Ascending aorta (tissue), 2 donors: Measurements from ENCODE around the gene TDRD7. TPM values are rescaled to one million over a fixed set of nuclear protein-coding genes. Genes with fewer than 3 reads are reported as not detected.

ENCODE experiments used
- DNase-seq, 2 donors: peaks; one replicate each; pipeline ENCODE4 v3.0.0-alpha.2; 2019; ENCODE audit warnings: low spot score in 2 of 2
- H3K27ac ChIP-seq, 2 donors: fragments of 200-600 bp; sonication (generic); one replicate each; pipeline ENCODE4 v1.5.1; 2016 to 2017; ENCODE audit warnings: mild to moderate bottlenecking in 1 of 2
- H3K27me3 ChIP-seq: fragments of 200-600 bp; sonication (generic); one replicate; pipeline ENCODE4 v1.5.1; 2017
- H3K36me3 ChIP-seq, 2 donors: fragments of 200-600 bp; sonication (generic); one replicate each; pipeline ENCODE4 v1.5.1; 2016
- H3K4me1 ChIP-seq, 2 donors: fragments of 200-600 bp; sonication (generic); one replicate each; pipeline ENCODE4 v1.5.1; 2016 to 2017; ENCODE audit warnings: mild to moderate bottlenecking in 1 of 2
- H3K4me3 ChIP-seq, 2 donors: fragments of 200-600 bp; sonication (generic); one replicate each; pipeline ENCODE4 v1.5.1; 2016 to 2017; ENCODE audit warnings: mild to moderate bottlenecking in 1 of 2
- H3K9me3 ChIP-seq, 2 donors: fragments of 200-600 bp; sonication (generic); one replicate each; pipeline ENCODE4 v1.5.1; 2016
- intact Hi-C: fragments of 100-400 bp; cut with DNase I; formaldehyde crosslinking; loops from one replicate; pipeline ENCODE4 v1.15.1; 2023
- total RNA-seq: library from RNA; depleted of rRNA; stranded (reverse); fragments of >200 nt; gene quantifications from one replicate; pipeline ENCODE4 v1.1.0, GENCODE V29; 2016
- TF ChIP-seq, protein P1 (sequence below), 3 experiments: fragments of 200-600 bp in 2 of 3; fragments of 450-650 bp in 1 of 3; sonication (generic) in 2 of 3; IDR thresholded peaks; one replicate each; pipeline ENCODE4 v1.5.1; 2016 to 2019; ENCODE audit warnings: antibody characterized with exemption in 3 of 3, mild to moderate bottlenecking in 1 of 3, moderate library complexity in 1 of 3

TDRD7 gene
- total RNA-seq, 1 donor from 2014 or later = 3.0 TPM

GRCh38 chr9:97396256-97396655 lies 15.6 kb upstream of the TDRD7 start:
- H3K36me3 ChIP-seq = no peaks in the 10 kb centered on the region
- H3K27ac ChIP-seq = no peak overlapping the region
- H3K4me3 ChIP-seq = no peak overlapping the region
- peak in 1 of 2 donors; percentile 21 for DNase-seq
- no peaks in the 10 kb centered on the region for H3K4me1 ChIP-seq
- H3K9me3 ChIP-seq = no peaks in the 10 kb centered on the region
- no peaks in the 10 kb centered on the region for H3K27me3 ChIP-seq
- TF ChIP-seq, protein P1, sequence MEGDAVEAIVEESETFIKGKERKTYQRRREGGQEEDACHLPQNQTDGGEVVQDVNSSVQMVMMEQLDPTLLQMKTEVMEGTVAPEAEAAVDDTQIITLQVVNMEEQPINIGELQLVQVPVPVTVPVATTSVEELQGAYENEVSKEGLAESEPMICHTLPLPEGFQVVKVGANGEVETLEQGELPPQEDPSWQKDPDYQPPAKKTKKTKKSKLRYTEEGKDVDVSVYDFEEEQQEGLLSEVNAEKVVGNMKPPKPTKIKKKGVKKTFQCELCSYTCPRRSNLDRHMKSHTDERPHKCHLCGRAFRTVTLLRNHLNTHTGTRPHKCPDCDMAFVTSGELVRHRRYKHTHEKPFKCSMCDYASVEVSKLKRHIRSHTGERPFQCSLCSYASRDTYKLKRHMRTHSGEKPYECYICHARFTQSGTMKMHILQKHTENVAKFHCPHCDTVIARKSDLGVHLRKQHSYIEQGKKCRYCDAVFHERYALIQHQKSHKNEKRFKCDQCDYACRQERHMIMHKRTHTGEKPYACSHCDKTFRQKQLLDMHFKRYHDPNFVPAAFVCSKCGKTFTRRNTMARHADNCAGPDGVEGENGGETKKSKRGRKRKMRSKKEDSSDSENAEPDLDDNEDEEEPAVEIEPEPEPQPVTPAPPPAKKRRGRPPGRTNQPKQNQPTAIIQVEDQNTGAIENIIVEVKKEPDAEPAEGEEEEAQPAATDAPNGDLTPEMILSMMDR (IDR thresholded peaks at IDR 0.05) = no peak
- intact Hi-C loops = no loop called here

DNA sequence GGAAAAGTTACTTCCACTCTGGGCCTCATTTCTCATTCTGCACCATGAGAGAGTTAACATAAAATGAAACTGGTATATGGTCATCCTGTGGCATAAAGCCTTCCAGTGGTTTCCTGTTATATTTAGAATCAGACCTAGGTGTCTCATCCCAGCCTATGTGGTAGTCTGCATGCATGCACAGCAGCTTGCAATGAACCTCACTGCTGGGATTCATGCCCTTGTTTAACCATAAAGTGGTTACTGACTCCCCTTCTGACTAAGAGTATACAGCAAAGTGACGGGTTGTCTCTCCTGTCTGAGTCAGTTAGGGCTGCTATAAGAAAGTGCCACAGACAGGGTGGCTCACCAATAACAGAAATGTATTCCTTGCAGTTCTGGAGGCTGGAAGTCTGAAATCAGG lies 14.7 kb upstream of the TDRD7 start:
- no peaks in the 10 kb centered on the region for H3K27me3 ChIP-seq
- intact Hi-C loops = no loop called here
- no peaks in the 10 kb centered on the region for H3K36me3 ChIP-seq
- TF ChIP-seq, protein P1 (IDR thresholded peaks at IDR 0.05) = no peak
- DNase-seq = peak in 1 of 2 donors; percentile 25
- H3K9me3 ChIP-seq = no peaks in the 10 kb centered on the region
- no peak overlapping the region for H3K4me3 ChIP-seq
- no peak overlapping the region for H3K27ac ChIP-seq
- H3K4me1 ChIP-seq = no peaks in the 10 kb centered on the region

GRCh38 chr9:97398999-97399758 lies 12.7 kb upstream of the TDRD7 start:
- intact Hi-C loops = loop anchor here (2.0 kb wide), 1 partner anchor 542 kb away; no protein-coding TSS in a partner anchor
- H3K4me3 ChIP-seq = no peak overlapping the region
- H3K27me3 ChIP-seq = no peaks in the 10 kb centered on the region
- peak in 1 of 2 donors; percentile 76 for DNase-seq
- H3K4me1 ChIP-seq = no peaks in the 10 kb centered on the region
- peaks cover 4 to 9% of the 10 kb centered on the region in 2 donors for H3K9me3 ChIP-seq
- no peaks in the 10 kb centered on the region for H3K36me3 ChIP-seq
- no peak overlapping the region for H3K27ac ChIP-seq
- TF ChIP-seq, protein P1 (IDR thresholded peaks at IDR 0.05) = peak; percentile 70 to 89 (median 85)

- H3K4me1 ChIP-seq = no peaks in the 10 kb centered on the region
- DNase-seq = no peak
- no peaks in the 10 kb centered on the region for H3K27me3 ChIP-seq
- no peaks in the 10 kb centered on the region for H3K36me3 ChIP-seq
- intact Hi-C loops = no loop called here
- H3K4me3 ChIP-seq = no peak overlapping the region
- peaks cover 4 to 14% of the 10 kb centered on the region in 2 donors for H3K9me3 ChIP-seq
- no peak overlapping the region for H3K27ac ChIP-seq
- TF ChIP-seq, protein P1 (IDR thresholded peaks at IDR 0.05) = no peak
Observed at GRCh38 chr9:97403746-97404316, 8.1 kb upstream of the TDRD7 start.

DNA sequence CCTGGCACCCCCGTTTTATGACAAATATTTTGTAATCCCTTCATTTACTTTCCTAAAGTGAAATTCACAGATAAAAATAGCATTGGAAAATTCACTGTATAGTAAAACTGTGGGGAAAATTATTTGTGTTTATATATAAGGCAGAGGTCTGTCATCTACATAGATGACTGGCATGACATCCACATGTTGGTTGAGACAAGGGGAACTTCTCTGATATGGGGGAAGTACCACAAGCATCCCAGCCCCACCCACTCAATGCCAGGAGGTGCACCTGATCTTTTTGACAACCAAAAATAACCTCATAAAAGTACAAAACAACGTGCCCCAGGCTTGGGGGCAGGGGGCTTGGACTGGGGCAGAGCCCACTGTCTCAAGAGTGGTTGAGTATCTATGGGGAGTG lies 6.3 kb upstream of the TDRD7 start:
- DNase-seq = no peak
- Histone ChIP-seq H3K9me3 (peaks cover 4 to 14% of the 10 kb centered on the region in 2 donors), H3K27ac (no peak overlapping the region), H3K27me3 (no peaks in the 10 kb centered on the region), H3K36me3 (no peaks in the 10 kb centered on the region), H3K4me1 (no peaks in the 10 kb centered on the region), H3K4me3 (no peak overlapping the region)
- TF ChIP-seq, protein P1 (IDR thresholded peaks at IDR 0.05) = no peak
- intact Hi-C loops = no loop called here
